Fibroblast of pulmonary artery (primary cell): ENCODE data around the gene CORO6.

Experiments
- DNase-seq: peaks from one replicate; pipeline ENCODE4 v3.0.0-alpha.2; 2010; ENCODE audit warnings: low read depth
- H3K4me3 ChIP-seq: replicated peaks from 2 replicates; pipeline ENCODE4 v1.5.1; 2011; ENCODE audit warnings: low read depth, mild to moderate bottlenecking, control low read depth, low read length, moderate library complexity
- TF ChIP-seq, protein P1 (sequence below): IDR thresholded peaks from 2 replicates; pipeline ENCODE4 v1.5.1; 2011; ENCODE audit warnings: mild to moderate bottlenecking, control low read depth, low read length, inconsistent platforms; ENCODE audit errors: missing control alignments

CORO6 gene

DNA sequence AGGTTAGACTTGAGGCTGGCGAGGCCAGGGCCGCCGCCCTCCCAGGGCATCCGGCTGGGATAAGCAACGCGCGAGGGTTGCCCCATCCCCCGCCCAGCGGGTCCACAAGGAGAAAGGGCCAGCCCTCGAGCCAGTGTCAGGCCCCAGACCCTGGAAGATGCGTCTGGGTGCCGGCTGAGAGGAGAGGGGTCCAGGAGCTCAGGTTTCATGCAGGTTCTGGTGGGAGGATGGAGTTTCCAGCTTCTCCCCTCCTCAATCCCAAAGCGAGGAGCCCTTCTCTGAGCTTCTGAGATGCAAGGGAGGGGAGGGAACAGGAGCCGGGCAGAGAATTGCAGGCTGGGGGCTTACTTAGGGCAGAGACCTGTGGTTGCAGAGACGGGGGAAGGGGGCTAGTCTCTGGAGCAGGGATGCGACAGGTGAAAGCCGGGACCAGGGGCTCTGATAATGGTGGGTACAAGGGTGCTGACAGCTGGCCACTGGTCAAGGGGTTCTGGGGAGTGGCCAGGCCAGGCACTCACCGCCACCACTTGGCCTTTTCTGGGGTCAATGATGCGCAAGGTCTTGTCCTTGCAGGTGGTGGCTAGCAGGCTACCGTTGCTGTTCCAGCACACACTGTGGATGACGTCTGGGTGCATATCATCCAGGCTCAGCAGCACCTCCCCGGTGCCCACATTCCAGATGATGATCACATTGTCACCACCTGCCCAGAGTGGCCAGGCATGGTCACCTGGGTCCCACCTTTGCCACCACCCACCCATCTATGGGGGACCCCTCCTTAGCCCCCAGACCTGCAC, 4.2 kb downstream of the CORO6 start:
- no peak for DNase-seq
- no peak overlapping the region for H3K4me3 ChIP-seq
- TF ChIP-seq, protein P1, sequence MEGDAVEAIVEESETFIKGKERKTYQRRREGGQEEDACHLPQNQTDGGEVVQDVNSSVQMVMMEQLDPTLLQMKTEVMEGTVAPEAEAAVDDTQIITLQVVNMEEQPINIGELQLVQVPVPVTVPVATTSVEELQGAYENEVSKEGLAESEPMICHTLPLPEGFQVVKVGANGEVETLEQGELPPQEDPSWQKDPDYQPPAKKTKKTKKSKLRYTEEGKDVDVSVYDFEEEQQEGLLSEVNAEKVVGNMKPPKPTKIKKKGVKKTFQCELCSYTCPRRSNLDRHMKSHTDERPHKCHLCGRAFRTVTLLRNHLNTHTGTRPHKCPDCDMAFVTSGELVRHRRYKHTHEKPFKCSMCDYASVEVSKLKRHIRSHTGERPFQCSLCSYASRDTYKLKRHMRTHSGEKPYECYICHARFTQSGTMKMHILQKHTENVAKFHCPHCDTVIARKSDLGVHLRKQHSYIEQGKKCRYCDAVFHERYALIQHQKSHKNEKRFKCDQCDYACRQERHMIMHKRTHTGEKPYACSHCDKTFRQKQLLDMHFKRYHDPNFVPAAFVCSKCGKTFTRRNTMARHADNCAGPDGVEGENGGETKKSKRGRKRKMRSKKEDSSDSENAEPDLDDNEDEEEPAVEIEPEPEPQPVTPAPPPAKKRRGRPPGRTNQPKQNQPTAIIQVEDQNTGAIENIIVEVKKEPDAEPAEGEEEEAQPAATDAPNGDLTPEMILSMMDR = no peak

GRCh38 chr17:29617481-29618271, 5.0 kb downstream of the CORO6 start:
- TF ChIP-seq, protein P1 = peak; percentile 38
- peak; percentile 68 for DNase-seq
- H3K4me3 ChIP-seq = peak overlapping the region; percentile 10

DNA sequence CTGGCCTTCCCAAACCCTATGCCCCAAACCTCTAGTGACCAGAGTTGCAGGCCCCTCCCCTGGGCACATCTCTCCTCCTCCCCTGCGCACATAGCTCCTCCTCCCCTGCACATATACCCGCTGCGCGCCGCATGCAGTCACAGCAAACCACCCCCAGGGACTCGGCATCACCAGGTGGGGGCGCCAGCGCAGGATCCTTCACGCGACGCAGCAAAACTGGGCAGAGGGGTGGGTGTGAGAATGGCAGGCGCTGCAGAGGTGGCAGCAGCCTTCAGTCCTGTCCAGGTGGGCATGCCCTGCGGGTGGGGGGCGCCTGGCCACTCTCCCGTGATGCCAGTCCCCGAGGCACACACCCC, 5.6 kb downstream of the CORO6 start:
- DNase-seq = peak; percentile 72
- H3K4me3 ChIP-seq = no peak overlapping the region

DNA sequence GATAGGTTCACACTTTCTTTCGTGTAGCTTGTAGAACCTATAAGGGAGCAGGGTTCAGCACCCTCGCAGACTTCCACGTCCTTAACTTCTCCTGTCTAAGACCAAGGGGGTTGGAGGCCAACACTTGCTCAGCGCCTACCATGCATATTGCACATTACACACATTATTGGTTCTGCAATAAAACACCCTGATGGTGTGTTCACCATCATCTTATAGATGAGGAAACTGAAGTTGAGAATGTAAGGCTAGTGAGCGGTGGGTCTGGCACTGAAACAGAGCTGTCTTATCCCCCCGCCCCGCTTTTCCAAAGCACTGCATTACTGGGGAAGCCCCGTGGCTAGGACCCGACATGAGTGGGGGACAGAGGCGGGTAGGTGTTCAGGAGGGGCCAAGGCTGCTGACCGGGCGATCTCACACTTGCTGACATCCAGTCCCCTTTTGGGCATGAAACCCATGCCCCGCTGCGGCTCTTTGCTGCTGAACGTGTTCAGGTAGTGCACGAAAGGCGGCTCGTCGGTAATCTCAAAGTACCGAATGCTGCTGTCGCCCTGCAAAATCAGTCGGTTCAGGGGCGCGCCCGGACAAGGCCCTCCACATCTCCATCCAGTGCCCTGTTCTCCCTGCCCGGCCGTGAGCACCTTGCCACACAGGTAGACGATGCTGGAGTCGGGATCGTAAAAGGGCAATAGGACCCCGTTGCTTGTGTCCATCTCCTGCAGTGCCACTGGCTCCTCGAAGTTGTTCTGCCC, 6.2 kb downstream of the CORO6 start:
- DNase-seq = no peak
- no peak overlapping the region for H3K4me3 ChIP-seq
- TF ChIP-seq, protein P1 = no peak

More for the DNA sequence above, 5.6 kb downstream of the CORO6 start:
- TF ChIP-seq, protein P1 = peak; percentile 58

GRCh38 chr17:29615492-29616299, 7.0 kb downstream of the CORO6 start:
- H3K4me3 ChIP-seq = peak overlapping the region; percentile 30
- DNase-seq = peak; percentile 82

GRCh38 chr17:29615048-29615385, 7.7 kb downstream of the CORO6 start:
- DNase-seq = no peak
- TF ChIP-seq, protein P1 = no peak
- H3K4me3 ChIP-seq = peak overlapping the region; percentile 15

More at GRCh38 chr17:29615492-29616299, 7.0 kb downstream of the CORO6 start:
- TF ChIP-seq, protein P1 = no peak
